22Rv1 (cell line): ENCODE data around the gene PLB1.

ENCODE experiments used
- H3K27ac ChIP-seq: fragments of 450-650 bp; 2 replicates; pipeline ENCODE4 v1.5.1; 2017
- ZFX ChIP-seq: fragments of 450-650 bp; IDR thresholded peaks from 2 replicates; pipeline ENCODE4 v1.6.1; 2017; ENCODE audit warnings: antibody characterized with exemption, borderline replicate concordance
- TF ChIP-seq, protein P1 (sequence below): fragments of 450-650 bp; IDR thresholded peaks from 2 replicates; pipeline ENCODE4 v1.5.1; 2017; ENCODE audit warnings: mild to moderate bottlenecking

PLB1 gene

DNA sequence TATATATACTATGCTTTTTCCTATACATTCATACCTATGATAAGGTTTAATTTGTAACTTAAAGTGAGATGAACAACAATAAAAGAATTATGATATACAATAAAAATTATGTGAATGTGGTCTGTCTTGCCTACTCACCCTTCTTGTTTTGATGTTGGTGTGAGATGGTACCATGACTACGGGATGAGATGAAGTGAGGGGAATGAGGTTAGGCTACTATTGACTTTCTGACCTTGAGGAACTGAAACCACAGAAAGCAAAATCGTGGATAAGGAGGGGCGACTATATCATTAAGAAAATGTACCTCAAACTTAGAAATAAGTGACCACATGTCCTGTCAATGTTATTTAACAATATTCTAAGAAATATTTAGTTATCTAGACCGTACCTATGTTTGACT lies 151.8 kb downstream of the PLB1 start:
- TF ChIP-seq ZFX = no peak
- TF ChIP-seq, protein P1, sequence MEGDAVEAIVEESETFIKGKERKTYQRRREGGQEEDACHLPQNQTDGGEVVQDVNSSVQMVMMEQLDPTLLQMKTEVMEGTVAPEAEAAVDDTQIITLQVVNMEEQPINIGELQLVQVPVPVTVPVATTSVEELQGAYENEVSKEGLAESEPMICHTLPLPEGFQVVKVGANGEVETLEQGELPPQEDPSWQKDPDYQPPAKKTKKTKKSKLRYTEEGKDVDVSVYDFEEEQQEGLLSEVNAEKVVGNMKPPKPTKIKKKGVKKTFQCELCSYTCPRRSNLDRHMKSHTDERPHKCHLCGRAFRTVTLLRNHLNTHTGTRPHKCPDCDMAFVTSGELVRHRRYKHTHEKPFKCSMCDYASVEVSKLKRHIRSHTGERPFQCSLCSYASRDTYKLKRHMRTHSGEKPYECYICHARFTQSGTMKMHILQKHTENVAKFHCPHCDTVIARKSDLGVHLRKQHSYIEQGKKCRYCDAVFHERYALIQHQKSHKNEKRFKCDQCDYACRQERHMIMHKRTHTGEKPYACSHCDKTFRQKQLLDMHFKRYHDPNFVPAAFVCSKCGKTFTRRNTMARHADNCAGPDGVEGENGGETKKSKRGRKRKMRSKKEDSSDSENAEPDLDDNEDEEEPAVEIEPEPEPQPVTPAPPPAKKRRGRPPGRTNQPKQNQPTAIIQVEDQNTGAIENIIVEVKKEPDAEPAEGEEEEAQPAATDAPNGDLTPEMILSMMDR = no peak
- no peak overlapping the region for H3K27ac ChIP-seq

GRCh38 chr2:28648147-28648546 lies 152.3 kb downstream of the PLB1 start:
- TF ChIP-seq, protein P1 = no peak
- TF ChIP-seq ZFX = no peak
- H3K27ac ChIP-seq = no peak overlapping the region

DNA sequence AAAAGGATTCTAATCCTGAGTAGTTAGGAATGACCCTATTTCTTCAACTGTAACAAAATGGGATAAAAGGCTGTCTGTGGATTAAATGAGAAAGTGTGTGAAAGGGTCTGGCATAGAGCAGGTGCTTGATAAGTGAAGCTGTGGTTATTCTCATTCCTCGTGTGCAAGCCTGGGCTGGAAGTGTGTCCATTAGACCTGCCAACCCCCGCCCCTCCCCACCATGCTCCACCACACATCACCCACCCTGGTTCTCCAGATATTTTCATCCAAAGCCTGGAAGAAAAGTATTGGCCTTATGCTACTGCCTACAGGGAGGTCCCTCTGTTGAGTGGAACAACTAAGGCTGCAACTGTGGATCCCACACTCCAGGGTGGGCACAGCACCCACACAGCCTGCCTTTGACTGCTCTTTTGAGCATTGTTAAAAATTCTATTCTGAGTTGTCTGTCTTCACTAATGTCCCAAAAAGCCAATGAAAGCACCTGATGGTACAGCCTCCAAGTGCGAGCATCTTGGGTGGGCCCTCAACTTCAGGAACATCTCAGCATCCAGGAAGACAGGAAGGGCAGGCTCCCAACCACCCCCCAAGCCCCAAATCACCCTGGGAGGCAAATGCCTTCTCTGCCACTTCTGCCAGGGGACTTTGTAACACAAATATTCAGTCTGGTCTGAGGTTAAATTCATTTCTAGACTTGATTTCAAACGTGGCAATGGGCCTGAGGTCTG lies 153.0 kb downstream of the PLB1 start:
- no peak overlapping the region for H3K27ac ChIP-seq
- TF ChIP-seq ZFX = no peak
- TF ChIP-seq, protein P1 = no peak

GRCh38 chr2:28649481-28650265 lies 153.8 kb downstream of the PLB1 start:
- TF ChIP-seq, protein P1 = no peak
- no peak for TF ChIP-seq ZFX
- no peak overlapping the region for H3K27ac ChIP-seq

GRCh38 chr2:28650266-28650584 lies 154.4 kb downstream of the PLB1 start:
- TF ChIP-seq ZFX = no peak
- TF ChIP-seq, protein P1 = no peak
- no peak overlapping the region for H3K27ac ChIP-seq

GRCh38 chr2:28652217-28652616 lies 156.4 kb downstream of the PLB1 start:
- no peak for TF ChIP-seq ZFX
- TF ChIP-seq, protein P1 = no peak
- H3K27ac ChIP-seq = no peak overlapping the region

DNA sequence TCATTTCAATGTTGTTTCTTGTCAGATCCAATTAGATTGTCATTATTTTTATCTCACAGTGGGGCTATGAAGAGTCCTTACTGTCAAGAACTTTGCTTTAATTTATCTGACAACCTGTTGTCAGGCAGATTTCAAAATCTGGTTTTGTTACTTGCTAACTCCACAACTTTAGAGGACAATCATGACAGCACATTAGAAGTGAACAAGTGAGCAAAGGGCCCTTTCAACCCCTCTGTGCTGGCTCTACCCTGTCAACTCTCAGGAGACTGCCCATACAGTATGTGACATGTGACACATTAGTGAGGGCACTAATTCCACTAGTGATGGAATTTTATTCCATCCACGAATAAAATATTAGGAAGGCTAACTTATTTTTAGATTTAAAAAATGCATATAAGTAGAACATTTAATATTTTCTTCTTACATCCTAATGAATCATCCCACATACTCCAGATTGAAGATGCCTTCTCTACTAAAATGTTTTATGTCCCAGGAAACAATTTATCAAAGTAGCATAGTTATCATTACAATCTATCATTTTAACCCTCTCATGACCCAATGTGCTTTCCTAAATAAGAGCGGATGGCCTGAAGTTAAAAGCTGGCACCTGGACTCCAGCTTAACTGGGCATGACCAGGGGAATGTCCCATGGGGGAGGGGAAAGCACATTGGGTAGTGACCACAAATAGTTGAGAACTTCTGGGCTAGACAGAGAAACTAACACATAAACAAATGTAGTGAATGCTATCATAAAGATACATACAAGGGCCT lies 158.2 kb downstream of the PLB1 start:
- TF ChIP-seq, protein P1 = no peak
- TF ChIP-seq ZFX = no peak
- H3K27ac ChIP-seq = no peak overlapping the region
